ENCODE results near the gene ZBTB37. TPM values are rescaled to one million over a fixed set of nuclear protein-coding genes. Genes with fewer than 3 reads are reported as not detected.
"Not testable (repeated sequence)": the region's sequence is repeated elsewhere in the genome, so short reads cannot be mapped to it uniquely, and the experiment has no call there.

The ZBTB37 gene
- 1.6 and 1.7 TPM in 2 replicates for total RNA-seq (2014; rRNA removed; shearing (Covaris generic))

DNA sequence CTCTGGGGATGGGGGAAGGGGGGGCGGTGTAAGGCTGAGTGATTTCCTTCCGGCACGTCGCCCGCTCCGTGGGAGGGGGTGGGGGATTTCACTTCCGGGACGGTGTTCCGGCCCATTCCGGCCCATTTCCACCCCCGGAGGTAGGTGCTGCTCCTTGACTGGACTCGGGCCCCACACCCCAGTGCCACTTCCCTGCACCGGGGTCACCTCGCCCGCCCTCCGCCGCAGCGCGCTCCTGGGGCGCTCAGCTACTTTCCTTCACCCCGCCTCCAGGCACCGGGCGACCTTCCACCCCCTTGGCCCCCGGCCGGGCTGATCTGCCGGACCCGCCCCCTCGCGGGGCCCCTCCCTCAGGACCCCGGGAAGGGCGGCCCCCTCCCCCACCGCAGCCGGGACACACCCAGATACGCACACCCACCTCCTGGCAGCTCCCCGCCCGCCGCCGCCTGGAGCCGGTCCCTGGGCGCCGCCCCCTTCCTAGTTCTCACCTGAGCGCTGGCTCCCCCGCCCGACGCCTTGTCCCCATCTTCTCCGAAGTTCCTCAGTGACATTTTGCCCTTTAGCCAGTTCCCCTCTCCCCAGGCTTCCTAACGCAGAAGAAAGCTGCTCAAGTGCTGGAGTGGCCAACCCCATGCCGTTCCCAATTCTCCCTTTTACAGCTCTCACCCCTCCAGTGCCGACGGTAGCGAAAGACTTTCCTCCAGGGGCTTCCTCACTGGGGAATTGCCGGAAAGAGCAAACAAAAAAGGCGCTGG is at the start of gene ZBTB37:
Gene ZBTB37 (plus strand): TSS at position 115 of the 755 bp plus-strand sequence. CDS start 1,846 bp downstream, outside the sequence.
- no peak for DNase-seq (ENCODE audit: low read depth)

GRCh38 chr1:173818459-173818858 is 49.7 kb upstream of the ZBTB37 start:
- no peak for DNase-seq (ENCODE audit: low read depth)

DNA sequence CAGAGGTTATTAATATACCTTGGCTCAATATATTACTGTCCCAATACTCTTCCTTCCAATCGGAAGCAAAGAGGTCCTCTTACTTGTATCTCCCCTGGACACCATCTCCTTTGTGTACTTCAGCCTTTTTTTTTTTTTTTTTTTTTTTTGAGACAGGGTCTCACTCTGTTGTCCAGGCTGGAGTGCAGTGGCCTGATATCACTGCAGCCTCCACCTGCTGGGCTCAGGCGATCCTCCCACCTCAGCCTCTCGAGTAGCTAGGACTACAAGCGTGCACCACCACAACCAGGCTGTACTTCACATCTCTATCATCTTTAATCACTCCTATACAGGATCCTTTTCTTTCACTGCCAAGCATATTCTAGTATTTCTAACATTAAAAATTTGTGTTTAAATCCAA is 46.5 kb upstream of the ZBTB37 start:
- no peak for DNase-seq (ENCODE audit: low read depth)

DNA sequence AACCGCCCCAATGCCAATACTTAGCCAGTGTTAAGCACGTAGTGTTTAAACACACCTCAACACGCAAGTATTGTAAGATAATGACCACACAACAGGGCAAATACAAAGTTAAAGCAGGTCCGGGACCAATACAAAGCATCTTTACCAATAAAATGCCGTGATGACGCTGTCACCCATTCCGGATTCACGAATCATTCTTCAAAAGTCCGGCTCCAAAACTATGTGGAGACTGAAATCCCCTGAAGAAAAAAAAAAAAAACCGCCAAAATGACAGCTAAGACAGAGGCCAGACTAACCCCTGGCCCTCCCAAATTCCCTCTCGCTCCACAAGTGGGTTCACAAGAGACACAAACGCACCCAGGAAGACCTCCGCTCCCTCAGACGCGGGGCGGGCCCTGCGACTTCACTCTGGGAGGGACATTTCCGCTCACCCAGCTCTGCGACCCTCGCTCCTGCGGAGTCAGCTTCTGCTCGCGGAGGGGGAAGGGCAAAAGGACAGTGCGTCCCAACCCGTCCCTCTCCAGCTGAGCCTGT is 44.3 kb upstream of the ZBTB37 start:
- DNase-seq (ENCODE audit: low read depth), result no peak

DNA sequence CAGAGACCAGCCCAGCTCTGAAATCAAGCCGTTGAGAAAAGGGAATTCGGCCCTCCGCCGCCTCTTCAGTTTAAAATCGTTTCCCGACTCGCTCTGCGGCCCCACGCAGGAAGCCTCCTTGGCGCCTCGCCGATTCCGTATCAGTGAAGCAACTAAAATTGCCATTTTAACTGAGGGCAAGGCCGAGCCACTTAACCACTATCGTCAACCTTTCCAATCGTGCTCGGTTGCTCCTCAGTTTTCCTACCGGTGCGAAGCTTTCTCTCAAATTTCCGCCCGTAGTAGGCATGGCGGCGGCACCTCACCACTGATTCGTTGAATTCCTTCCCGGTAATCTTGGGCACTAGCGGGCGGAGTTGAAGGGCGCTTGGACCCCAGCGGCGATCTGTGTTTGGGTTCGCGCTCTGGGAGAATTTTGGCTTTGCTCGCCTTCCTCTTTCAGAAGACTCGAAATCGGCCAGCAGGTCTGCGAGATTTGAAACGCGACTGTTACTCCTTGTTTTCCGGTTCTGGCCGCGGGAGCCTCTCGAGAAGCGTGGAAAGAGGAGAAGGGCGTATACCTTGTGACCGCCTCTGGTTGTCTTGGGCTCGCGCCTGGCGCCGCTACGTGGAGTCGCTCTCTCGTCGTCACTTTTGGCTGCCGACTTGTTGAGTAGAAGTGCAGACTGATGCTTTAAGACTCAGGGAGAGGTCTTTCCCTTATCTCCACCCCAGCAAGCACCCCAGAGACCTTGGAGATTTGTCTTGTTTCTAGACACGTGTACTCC is 43.7 kb upstream of the ZBTB37 start, which contains the start of the genes CENPL and DARS2:
Gene CENPL (minus strand): TSS at position 569 of the 767 bp plus-strand sequence. CDS start 13,584 bp downstream, outside the sequence.
Gene DARS2 (plus strand): TSS at position 359 of the 767 bp plus-strand sequence. CDS start 557 bp downstream, outside the sequence.
- DNase-seq (ENCODE audit: low read depth), result peak; percentile 96

GRCh38 chr1:173827611-173828010 is 40.6 kb upstream of the ZBTB37 start:
- DNase-seq (ENCODE audit: low read depth), result no peak

DNA sequence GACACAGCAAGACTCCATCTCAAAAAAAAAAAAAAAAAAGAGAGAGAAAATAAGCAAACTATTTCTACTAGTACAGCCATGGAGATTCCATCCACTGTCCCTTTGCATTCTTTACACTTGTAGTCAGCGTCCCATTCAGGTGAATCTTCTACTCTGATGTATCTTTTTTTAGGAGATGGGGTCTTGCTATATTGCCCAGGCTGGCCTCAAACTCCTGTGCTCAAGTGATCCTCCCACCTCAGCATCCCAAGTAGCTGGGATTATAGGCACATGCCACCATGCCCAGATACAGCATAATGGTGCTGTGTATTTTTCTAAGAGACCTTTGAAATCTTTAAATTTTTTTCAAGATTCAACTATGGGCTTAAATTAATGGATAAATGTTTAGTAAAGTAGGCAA is 35.4 kb upstream of the ZBTB37 start:
- DNase-seq (ENCODE audit: low read depth), result no peak

DNA sequence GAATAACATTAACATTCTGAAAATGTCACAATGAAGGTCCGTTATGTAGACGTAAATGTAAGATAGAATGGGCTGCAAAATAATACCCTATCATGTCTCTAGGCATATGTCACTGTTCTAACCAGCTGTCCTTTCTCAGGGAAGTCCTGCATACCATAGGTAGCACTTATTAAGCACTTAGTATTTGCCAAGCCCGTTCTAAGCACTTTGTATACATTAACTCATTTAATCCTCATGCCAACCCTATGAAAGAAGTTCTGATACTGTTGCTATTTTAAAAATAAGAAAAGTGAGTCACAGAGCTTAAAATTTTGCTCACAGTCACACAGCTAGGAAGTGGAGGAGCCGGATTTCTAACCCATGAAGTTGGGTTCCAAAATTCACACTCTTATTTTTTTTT is 16.1 kb upstream of the ZBTB37 start:
- DNase-seq (ENCODE audit: low read depth), result no peak

DNA sequence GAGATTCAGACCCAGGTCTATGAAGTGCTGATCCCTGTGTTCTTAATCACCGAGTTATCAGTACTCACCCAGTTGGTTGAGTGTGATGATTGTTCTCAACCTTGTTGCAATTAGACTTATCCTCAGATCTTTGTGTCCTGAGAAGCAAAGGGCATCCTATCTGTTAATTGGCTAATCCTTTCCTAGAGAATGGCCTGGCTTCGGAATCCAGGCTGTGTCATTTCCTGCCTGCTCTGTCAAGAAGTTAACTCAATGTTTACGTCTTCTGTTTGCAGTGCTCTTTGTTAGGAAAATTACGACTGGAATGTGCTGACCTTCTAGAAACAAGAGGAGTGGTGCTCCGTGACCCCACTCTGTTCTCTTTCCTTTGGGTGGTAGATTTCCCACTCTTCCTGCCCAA is 15.1 kb upstream of the ZBTB37 start:
- no peak for DNase-seq (ENCODE audit: low read depth)

DNA sequence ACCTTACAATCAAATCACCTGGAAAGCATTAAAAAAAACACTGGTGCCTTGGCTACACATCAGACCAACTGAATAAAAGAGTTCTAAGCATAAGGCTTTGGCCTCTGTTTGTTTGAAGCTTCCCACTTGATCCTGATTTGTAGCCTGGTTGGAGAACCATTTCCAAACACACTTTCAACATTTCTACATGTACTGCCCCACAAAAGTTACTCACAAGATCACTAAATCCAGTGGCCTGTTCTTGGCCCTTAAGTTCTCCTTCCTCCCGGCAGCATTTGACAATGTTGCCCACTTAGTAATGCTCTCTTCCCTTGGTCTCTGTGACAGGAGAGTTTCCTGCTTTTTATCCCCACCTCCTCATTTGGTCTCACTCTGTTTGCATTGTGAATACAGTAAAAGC is 12.2 kb upstream of the ZBTB37 start:
- no peak for DNase-seq (ENCODE audit: low read depth)

DNA sequence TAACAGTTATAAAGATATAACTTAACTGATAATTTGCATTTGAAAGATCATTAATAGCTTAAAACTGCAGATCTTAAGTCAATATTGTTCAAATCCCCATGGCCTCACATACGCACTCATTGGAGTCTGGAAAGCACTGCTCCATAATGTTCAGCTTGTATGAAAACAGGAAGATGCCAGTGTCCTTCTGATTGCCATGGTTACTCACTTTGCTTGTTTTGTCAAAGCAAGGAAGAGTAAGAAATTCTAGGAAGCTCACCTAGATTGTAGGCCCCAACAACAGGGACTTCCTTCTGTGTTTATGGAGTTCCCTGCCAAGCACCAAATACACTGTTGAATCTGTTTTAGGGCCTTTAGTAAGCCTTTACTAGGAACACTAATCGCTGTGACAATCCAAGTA is 11.3 kb upstream of the ZBTB37 start:
- no peak for DNase-seq (ENCODE audit: low read depth)

DNA sequence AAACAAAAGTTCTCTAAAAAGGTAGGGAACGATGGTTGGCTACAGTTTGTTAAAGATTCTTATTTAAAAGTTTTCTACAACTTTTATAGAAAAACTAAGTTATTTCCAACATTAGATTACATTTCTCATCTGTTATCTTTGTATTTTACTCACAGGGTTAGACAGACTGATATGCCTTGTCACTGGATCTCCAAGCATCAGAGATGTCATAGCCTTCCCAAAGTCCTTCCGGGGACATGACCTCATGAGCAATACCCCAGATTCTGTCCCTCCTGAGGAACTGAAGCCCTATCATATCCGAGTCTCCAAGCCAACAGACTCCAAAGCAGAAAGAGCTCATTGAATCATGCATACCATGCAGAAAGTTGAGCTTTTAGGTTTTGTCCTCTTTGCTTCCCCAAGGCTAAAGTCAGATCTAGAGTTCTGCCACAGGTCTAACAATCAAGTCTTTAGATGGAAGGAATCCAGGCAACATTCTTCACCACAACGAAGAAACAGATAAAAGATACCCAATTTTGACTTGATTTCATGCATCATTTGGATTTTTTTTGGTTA is 10.7 kb upstream of the ZBTB37 start:
- DNase-seq (ENCODE audit: low read depth), result no peak

DNA sequence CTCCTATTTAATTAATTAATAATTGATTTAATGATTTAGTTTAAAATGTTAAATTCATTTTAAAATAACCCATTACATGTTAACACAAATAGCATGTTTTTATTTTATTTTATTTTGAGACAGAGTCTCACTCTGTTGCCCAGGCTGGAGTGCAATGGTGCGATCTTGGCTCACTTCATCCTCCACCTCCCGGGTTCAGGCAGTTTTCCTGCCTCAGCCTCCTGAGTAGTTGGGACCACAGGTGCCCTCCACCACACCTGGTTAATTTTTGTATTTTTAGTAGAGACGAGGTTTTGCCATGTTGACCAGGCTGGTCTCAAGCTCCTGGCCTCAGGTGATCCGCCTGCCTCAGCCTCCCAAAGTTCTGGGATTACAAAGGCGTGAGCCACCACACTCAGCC is 8.6 kb upstream of the ZBTB37 start:
- not testable (repeated sequence) for DNase-seq (ENCODE audit: low read depth)

- no peak for DNase-seq (ENCODE audit: low read depth)
Measured at GRCh38 chr1:173860065-173860464, 8.1 kb upstream of the ZBTB37 start.

GRCh38 chr1:173861731-173862145 is 6.4 kb upstream of the ZBTB37 start:
- no peak for DNase-seq (ENCODE audit: low read depth)

DNA sequence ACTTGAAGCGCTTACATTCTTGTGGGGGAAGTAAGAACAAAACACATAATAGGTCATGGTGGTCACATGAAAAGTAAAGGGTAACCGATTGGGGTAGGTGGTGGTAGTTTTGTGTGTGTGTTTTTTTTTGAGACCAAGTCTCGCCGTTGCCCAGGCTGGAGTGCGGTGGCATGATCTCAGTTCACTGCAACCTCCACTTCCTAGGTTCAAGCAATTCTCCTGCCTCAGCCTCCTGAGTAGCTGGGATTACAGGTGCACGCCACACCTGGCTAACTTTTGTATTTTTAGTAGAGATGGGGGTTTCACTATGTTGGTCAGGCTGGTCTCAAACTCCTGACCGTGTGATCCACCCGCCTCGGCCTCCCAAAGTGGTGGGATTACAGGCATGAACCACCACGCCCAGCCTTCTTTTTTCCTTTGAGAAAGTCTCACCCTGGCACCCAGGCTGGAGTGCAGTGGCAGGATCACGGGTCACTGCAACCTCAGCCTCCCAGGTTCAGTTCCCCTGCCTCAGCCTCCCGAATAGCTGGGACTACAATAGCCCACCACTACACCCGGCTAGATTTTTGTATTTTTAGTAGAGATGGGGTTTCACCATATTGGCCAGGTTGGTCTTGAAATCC is 5.9 kb upstream of the ZBTB37 start:
- DNase-seq (ENCODE audit: low read depth), result not testable (repeated sequence)

GRCh38 chr1:173862769-173863223 is 5.4 kb upstream of the ZBTB37 start:
- no peak for DNase-seq (ENCODE audit: low read depth)

DNA sequence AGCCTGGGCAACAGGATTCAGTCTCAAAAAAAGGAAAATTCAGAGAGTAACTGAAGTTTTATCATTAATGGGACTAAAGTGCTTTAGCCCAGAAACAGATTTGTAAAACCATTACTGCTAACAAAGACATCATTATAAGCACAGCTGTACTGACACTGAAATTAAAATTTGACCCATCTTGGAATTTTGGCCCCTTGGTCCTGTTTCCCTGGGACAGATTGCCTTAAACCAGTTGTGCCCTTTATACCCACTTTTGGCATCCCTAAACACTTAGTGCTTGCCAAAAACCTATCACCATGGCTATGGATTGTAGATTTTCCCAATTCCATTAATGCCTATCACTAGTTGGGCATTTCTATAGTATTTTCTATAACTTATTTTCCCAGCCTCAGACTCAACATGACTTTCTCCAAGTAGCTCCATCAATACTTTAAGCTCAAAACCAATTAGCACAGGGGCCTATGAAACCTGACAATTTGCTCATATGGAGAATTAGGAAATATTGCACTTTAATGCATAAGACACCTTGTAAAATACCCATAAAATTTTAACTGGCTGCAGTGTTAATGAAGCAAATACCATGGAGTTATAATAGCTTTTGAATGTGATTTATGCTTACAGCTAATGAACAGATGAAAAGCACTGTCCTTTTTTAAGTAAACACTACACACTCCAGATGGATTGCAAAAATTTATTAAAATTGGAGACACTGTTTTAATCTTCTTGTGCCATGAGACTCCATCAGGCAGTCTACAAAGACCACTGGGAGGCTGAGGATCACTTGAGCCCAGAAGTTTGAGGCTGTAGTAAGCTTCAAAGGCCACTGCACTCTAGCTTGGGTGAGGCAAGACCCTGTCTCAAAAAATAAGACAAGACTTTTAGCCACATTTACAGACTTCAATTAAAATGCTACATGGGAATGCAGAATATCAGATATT is 4.7 kb upstream of the ZBTB37 start:
- no peak for DNase-seq (ENCODE audit: low read depth)

DNA sequence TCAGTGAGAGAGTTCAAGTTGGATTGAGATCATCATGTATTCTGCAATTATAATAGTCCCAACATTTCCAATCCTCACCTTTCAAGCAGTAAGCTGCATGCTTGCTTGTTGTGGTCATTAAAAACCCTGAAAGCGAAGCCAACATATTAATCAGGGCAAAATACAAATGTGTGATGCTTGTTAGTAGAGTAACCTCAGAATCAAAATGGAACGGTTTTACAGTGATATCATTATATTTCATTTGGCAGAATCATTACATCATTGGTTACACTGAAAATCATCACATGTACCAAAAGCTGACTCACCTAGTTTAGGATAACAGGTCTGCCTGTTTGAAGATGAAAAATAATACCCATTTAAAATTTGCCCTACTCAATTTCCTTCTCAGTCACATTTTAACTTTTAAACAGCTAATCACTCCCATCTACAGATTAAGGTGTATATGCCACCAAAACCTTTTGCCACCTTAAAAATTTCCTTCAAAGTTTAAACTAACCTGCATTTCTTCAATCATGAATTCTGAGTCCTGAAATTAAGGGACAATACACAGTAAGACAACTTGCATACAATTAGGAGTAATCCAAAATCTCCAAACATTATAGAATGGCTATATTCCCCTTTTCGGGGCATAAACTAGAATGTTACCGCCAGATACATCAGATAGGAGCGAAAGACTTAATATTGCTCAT is 3.9 kb upstream of the ZBTB37 start:
- no peak for DNase-seq (ENCODE audit: low read depth)
